ENCODE measurements around the gene CABP7.

DNA sequence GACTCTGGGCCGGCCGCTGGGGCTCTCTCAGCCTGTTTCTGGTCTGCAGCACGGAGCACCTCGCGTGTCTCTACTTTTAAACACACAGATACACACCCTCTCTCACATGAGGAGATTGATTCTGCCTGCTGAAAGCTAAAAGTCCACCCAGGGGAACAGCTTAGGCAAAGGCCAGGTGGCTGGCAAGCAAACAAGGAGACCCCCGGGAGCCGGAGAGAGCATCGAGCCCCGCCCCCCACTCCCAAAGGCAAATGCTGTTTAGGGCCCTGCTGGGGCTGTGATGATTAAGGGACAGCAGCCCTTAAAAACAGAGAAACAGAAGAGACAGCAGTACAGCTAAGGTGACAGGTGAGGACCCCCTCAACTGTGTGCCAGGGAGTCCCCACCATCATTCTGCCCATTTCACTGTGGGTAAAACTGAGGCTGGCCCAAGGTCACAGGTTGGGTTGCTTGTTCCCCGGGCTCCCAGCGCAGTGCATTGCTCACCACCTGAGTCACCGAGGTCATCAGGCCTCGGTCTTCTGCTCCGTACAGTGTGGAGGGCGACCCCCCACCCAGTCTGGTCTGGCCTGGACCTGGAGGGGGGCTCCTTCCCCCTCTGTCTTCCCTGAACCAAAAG, 6.8 kb downstream of the CABP7 start:
- TF ChIP-seq, protein P1, sequence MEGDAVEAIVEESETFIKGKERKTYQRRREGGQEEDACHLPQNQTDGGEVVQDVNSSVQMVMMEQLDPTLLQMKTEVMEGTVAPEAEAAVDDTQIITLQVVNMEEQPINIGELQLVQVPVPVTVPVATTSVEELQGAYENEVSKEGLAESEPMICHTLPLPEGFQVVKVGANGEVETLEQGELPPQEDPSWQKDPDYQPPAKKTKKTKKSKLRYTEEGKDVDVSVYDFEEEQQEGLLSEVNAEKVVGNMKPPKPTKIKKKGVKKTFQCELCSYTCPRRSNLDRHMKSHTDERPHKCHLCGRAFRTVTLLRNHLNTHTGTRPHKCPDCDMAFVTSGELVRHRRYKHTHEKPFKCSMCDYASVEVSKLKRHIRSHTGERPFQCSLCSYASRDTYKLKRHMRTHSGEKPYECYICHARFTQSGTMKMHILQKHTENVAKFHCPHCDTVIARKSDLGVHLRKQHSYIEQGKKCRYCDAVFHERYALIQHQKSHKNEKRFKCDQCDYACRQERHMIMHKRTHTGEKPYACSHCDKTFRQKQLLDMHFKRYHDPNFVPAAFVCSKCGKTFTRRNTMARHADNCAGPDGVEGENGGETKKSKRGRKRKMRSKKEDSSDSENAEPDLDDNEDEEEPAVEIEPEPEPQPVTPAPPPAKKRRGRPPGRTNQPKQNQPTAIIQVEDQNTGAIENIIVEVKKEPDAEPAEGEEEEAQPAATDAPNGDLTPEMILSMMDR (IDR thresholded peaks at IDR 0.05; ENCODE audit: extremely low read depth in 1 of 2, insufficient read depth in 1 of 2, low read depth in 1 of 2, low read length in 2 of 2), result no peak
- TF ChIP-seq POLR2A (IDR thresholded peaks at IDR 0.05; ENCODE audit: low read depth, low read length), result no peak

Data from endothelial cell of umbilical vein (primary cell).